Endothelial cell of umbilical vein (primary cell): Measurements from ENCODE around the gene CCDC40. TPM values are rescaled to one million over a fixed set of nuclear protein-coding genes. Genes with fewer than 3 reads are reported as not detected.

Experiments
- BruUV-seq: library from RNA; stranded (reverse); fragments of 400-500 nt; replicated peaks from 2 replicates; lab custom pipeline; 2021; lab: Mats Ljungman, UMichigan
- CTCF ChIA-PET: fragments of 300-600, 350-600 bp; sonication (Branson Sonifier 250); formaldehyde crosslinking; loops from one replicate; lab custom pipeline; 2021; ENCODE audit warnings: antibody characterized with exemption, inconsistent platforms; lab: Charles Lee
- POLR2A ChIA-PET: fragments of 300-600, 350-600 bp; sonication (Branson Sonifier 250); formaldehyde crosslinking; loops from one replicate; lab custom pipeline; 2021; ENCODE audit warnings: antibody characterized with exemption, inconsistent platforms; lab: Charles Lee
- DNase-seq: peaks from one replicate; pipeline ENCODE4 v3.0.0-alpha.2; 2011; ENCODE audit warnings: low read depth, low spot score
- FAIRE-seq: peaks from 2 replicates; lab custom pipeline; 2011; peaks lifted over from hg19 to GRCh38; lab: Jason Lieb, UNC
- H2AFZ ChIP-seq: 2 replicates; pipeline ENCODE4 v1.6.0; 2012; ENCODE audit warnings: low read depth, low read length, control low read depth, inconsistent platforms
- H3K27ac ChIP-seq: 2 replicates; pipeline ENCODE4 v1.5.1; 2011; ENCODE audit warnings: low read depth, mild to moderate bottlenecking, control low read depth, low read length, moderate library complexity; ENCODE audit not compliant: insufficient read depth
- H3K27me3 ChIP-seq, 2 experiments: 2 replicates each; pipeline versions ENCODE4 v1.6.0 to v1.6.1; 2011; ENCODE audit warnings: low read length in 2 of 2, mixed read lengths in 1 of 2; ENCODE audit not compliant: control insufficient read depth in 2 of 2, insufficient read depth in 2 of 2
- H3K36me3 ChIP-seq, 2 experiments: 2 replicates in 1 of 2; 3 replicates in 1 of 2; pipeline ENCODE4 v1.5.1; 2011; ENCODE audit warnings: low read length in 2 of 2, mild to moderate bottlenecking in 1 of 2, moderate library complexity in 1 of 2; ENCODE audit not compliant: control insufficient read depth in 2 of 2, insufficient read depth in 2 of 2; ENCODE audit errors: extremely low read depth in 1 of 2
- H3K4me1 ChIP-seq: 3 replicates; pipeline ENCODE4 v1.5.1; 2011; ENCODE audit warnings: mild to moderate bottlenecking, low read length; ENCODE audit not compliant: control insufficient read depth, insufficient read depth; ENCODE audit errors: extremely low read depth
- H3K4me2 ChIP-seq: 2 replicates; pipeline ENCODE4 v1.6.1; 2011; ENCODE audit warnings: low read length, control low read depth, mixed read lengths; ENCODE audit not compliant: insufficient read depth
- H3K4me3 ChIP-seq, 3 experiments: fragments of 200-600 bp in 1 of 3; sonication (generic), shearing (Covaris generic) in 1 of 3; replicated peaks in 1 of 3; 2 replicates each; pipeline ENCODE4 v1.5.1; 2011 to 2016; ENCODE audit warnings: control low read depth in 3 of 3, low read length in 3 of 3, mild to moderate bottlenecking in 2 of 3, inconsistent platforms in 1 of 3, low read depth in 1 of 3, moderate library complexity in 1 of 3; ENCODE audit not compliant: insufficient read depth in 1 of 3
- H3K79me2 ChIP-seq: 2 replicates; pipeline ENCODE4 v1.6.0; 2012; ENCODE audit warnings: low read length, inconsistent platforms; ENCODE audit not compliant: control insufficient read depth, insufficient read depth
- H3K9ac ChIP-seq: replicated peaks from 2 replicates; pipeline ENCODE3; 2011; ENCODE audit warnings: low read length, control low read depth; ENCODE audit not compliant: insufficient read depth; ENCODE audit errors: extremely low read depth
- H3K9me1 ChIP-seq: replicated peaks from 3 replicates; pipeline ENCODE4 v1.6.0; 2011; ENCODE audit warnings: mild to moderate bottlenecking, low read length; ENCODE audit not compliant: control insufficient read depth, insufficient read depth; ENCODE audit errors: extremely low read depth
- H3K9me3 ChIP-seq: replicated peaks from 2 replicates; pipeline ENCODE4 v1.5.1; 2012; ENCODE audit warnings: low read length, inconsistent platforms; ENCODE audit not compliant: control insufficient read depth, insufficient read depth
- H4K20me1 ChIP-seq: replicated peaks from 2 replicates; pipeline ENCODE3; 2011; ENCODE audit warnings: mild to moderate bottlenecking, low read length; ENCODE audit not compliant: control insufficient read depth, insufficient read depth; ENCODE audit errors: extremely low read depth
- EZH2 ChIP-seq: IDR thresholded peaks from 2 replicates; pipeline ENCODE4 v1.6.1; 2012; ENCODE audit warnings: borderline replicate concordance, low read depth, mild to moderate bottlenecking, moderate library complexity, low read length, inconsistent platforms; ENCODE audit not compliant: severe bottlenecking
- FOS ChIP-seq: IDR thresholded peaks from 2 replicates; pipeline ENCODE4 v1.6.1; 2011; ENCODE audit warnings: mild to moderate bottlenecking, low read length, moderate library complexity, borderline replicate concordance; ENCODE audit not compliant: insufficient read depth
- GATA2 ChIP-seq: IDR thresholded peaks from 2 replicates; pipeline ENCODE4 v1.7.0; 2011; ENCODE audit warnings: low read depth, mild to moderate bottlenecking, moderate library complexity, mixed read lengths, low read length; ENCODE audit not compliant: insufficient read length, insufficient read depth
- JUN ChIP-seq: IDR thresholded peaks from 2 replicates; pipeline ENCODE4 v1.6.1; 2011; ENCODE audit warnings: borderline replicate concordance, low read depth; ENCODE audit not compliant: insufficient read length, insufficient read depth
- MYC ChIP-seq: IDR thresholded peaks from one replicate; pipeline ENCODE4 v1.6.1; 2011; ENCODE audit warnings: mild to moderate bottlenecking, low read depth, low read length
- POLR2A ChIP-seq: IDR thresholded peaks from 2 replicates; pipeline ENCODE4 v1.6.1; 2012; ENCODE audit warnings: low read depth, mild to moderate bottlenecking, control low read depth, low read length
- POLR2AphosphoS5 ChIP-seq: IDR thresholded peaks from 2 replicates; pipeline ENCODE4 v1.6.1; 2012; ENCODE audit warnings: low read depth, mild to moderate bottlenecking, control low read depth, low read length, moderate library complexity; ENCODE audit not compliant: insufficient read depth
- dilution Hi-C: fragments of 300-500 bp; cut with MboI; formaldehyde crosslinking; loops from one replicate; pipeline ENCODE4 v1.15.0; 2019; ENCODE audit warnings: low sequenced_read_pairs; ENCODE audit not compliant: extremely low pct_ligation_motif_present
- intact Hi-C: fragments of 100-400 bp; cut with micrococcal nuclease; formaldehyde crosslinking; loops from one replicate; pipeline ENCODE4 v1.10.0; 2022
- polyA plus RNA-seq, 4 experiments: library from polyadenylated mRNA; depleted of rRNA in 3 of 4; stranded (reverse) in 3 of 4; unstranded in 1 of 4; fragments of >200 nt; gene quantifications; 2 replicates each; pipeline versions ENCODE4 v1.2.1 to v1.2.3, GENCODE V29; 2011 to 2012; ENCODE audit warnings: missing spikeins in 1 of 4
- total RNA-seq: library from RNA; stranded (reverse); gene quantifications from 2 replicates; pipeline ENCODE4 v1.2.3, GENCODE V29; 2021
- TF ChIP-seq, protein P1 (sequence below): IDR thresholded peaks from 2 replicates; pipeline ENCODE4 v1.6.1; 2011; ENCODE audit not compliant: insufficient read depth, insufficient read length
- TF ChIP-seq, protein P2 (sequence below), 2 donors: IDR thresholded peaks; 1 replicate in 1 of 2; 2 replicates in 1 of 2; pipeline ENCODE4 v1.5.1; 2011; ENCODE audit warnings: low read length in 2 of 2, mild to moderate bottlenecking in 2 of 2, moderate library complexity in 2 of 2, control low read depth in 1 of 2, inconsistent platforms in 1 of 2, low read depth in 1 of 2; ENCODE audit not compliant: insufficient read depth in 1 of 2; ENCODE audit errors: extremely low read depth in 1 of 2

The CCDC40 gene
- total and polyA plus RNA-seq, 2 donors (not counting 3 experiments of a cell fraction or from before 2014, with no cell fraction given): 1.4 to 5.5 TPM

- H3K9me1 ChIP-seq: no peaks in the 10 kb centered on the region
- no peak overlapping the region for H3K4me2 ChIP-seq
- no TSS peak for BruUV-seq
- intact Hi-C loops (no loop called here), dilution Hi-C loops (no loop called here)
- no peak overlapping the region for H2AFZ ChIP-seq
- H3K79me2 ChIP-seq: no peaks in the 10 kb centered on the region
- no peak overlapping the region for H3K9ac ChIP-seq
- TF ChIP-seq, protein P1, sequence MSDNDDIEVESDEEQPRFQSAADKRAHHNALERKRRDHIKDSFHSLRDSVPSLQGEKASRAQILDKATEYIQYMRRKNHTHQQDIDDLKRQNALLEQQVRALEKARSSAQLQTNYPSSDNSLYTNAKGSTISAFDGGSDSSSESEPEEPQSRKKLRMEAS: no peak
- TF ChIP-seq POLR2A: no peak
- TF ChIP-seq, protein P2, sequence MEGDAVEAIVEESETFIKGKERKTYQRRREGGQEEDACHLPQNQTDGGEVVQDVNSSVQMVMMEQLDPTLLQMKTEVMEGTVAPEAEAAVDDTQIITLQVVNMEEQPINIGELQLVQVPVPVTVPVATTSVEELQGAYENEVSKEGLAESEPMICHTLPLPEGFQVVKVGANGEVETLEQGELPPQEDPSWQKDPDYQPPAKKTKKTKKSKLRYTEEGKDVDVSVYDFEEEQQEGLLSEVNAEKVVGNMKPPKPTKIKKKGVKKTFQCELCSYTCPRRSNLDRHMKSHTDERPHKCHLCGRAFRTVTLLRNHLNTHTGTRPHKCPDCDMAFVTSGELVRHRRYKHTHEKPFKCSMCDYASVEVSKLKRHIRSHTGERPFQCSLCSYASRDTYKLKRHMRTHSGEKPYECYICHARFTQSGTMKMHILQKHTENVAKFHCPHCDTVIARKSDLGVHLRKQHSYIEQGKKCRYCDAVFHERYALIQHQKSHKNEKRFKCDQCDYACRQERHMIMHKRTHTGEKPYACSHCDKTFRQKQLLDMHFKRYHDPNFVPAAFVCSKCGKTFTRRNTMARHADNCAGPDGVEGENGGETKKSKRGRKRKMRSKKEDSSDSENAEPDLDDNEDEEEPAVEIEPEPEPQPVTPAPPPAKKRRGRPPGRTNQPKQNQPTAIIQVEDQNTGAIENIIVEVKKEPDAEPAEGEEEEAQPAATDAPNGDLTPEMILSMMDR (IDR thresholded peaks at IDR 0.05; ENCODE audit: extremely low read depth in 1 of 2, insufficient read depth in 1 of 2, low read depth in 1 of 2, low read length in 2 of 2): no peak
- TF ChIP-seq FOS: no peak
- TF ChIP-seq MYC: no peak
- no peak for TF ChIP-seq POLR2AphosphoS5
- no peak for TF ChIP-seq GATA2
- no peak for TF ChIP-seq EZH2
- no peak for TF ChIP-seq JUN
- no peak overlapping the region for H3K4me3 ChIP-seq
- DNase-seq: no peak
- no peak overlapping the region for H3K27ac ChIP-seq
- FAIRE-seq: no peak
- peaks cover 29% of the 10 kb centered on the region for H3K4me1 ChIP-seq
- ChIA-PET POLR2A (no interaction called here), CTCF (interaction anchor here (2.5 kb wide), 1 partner anchor 16 kb away, joined by 17 read pairs; no protein-coding TSS in a partner anchor)
- H3K9me3 ChIP-seq: no peaks in the 10 kb centered on the region
- H3K36me3 ChIP-seq: no peaks in the 10 kb centered on the region
- H3K27me3 ChIP-seq: no peaks in the 10 kb centered on the region
- no peaks in the 10 kb centered on the region for H4K20me1 ChIP-seq
Observed at GRCh38 chr17:80067393-80067986, 31.0 kb downstream of the CCDC40 start.
